ENCODE measurements around the gene CLCNKA.
A peak's percentile ranks its signal among the peaks of the same experiment; 100 is the strongest.
"Not testable (repeated sequence)": the region's sequence is repeated elsewhere in the genome, so short reads cannot be mapped to it uniquely, and the experiment has no call there.

CLCNKA gene

DNA sequence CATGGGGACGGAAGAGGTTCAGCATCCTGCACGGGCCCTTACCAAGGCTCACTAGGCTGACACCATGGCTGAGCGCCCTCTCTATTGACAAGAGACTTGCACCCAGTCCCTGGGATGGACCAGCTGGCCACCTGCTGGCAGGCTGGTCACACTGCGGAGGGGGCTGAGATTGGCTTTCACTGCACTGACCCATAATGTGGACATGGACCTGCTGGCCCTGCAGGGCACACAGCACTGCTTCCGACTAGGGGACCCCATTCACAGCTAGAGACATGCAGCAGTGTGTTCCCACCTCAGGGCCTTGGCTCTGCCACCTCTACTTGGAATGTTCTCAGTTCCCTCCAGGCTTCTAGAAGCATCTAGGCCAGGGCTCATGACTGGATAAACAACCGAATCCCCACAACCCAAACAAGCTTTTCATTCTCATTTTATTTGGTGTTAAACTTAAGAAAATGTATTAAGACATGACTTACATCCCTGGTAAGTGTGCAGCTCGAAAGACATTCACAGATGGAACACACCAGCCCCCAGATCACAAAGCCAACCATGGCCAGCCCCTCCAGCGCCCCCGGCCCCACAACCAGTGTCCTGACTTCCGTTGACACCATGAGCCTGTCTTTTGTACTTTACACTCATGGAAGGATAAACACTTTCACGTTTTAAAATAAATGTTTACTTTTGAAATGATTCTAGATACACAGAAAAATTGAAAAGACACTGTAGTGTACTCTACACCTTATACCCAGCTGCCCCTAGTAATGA lies 27.1 kb upstream of the CLCNKA start:
- DNase-seq: peak in 9 of 10 donors; percentile 43 to 97 (median 74)
- intact Hi-C loops (cut with DNase I): loop anchor here (1.0 to 5.0 kb wide), 2 partner anchors 177 to 202 kb away; no protein-coding TSS in a partner anchor

DNA sequence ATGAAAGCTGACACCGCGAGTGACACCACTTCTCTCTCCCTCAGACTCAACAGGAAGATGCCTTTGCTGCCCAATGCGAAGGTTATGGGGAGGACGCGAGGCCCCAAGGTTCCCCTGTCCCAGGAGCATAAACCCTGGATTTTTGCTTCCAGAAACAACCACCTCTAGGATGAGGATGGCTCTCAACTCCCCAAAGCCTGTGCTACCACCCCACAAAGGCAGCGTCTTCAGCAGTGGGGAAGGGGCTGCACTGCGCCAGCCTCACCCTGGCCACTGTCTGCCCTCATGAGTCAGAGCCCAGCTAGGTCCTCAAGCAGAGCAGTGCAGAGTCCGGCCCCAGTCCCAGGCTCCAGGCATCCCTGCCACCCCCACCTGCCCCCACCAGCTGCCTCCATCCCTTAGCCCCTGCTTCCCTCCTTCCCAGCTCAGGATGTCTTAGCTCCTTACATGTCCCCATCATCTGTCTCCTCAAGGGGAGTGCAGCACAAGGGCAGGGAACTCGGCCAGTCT lies 24.7 kb upstream of the CLCNKA start:
- intact Hi-C loops (cut with DNase I): no loop called here
- peak in 3 of 10 donors; percentile 35 to 67 (median 52) for DNase-seq

DNA sequence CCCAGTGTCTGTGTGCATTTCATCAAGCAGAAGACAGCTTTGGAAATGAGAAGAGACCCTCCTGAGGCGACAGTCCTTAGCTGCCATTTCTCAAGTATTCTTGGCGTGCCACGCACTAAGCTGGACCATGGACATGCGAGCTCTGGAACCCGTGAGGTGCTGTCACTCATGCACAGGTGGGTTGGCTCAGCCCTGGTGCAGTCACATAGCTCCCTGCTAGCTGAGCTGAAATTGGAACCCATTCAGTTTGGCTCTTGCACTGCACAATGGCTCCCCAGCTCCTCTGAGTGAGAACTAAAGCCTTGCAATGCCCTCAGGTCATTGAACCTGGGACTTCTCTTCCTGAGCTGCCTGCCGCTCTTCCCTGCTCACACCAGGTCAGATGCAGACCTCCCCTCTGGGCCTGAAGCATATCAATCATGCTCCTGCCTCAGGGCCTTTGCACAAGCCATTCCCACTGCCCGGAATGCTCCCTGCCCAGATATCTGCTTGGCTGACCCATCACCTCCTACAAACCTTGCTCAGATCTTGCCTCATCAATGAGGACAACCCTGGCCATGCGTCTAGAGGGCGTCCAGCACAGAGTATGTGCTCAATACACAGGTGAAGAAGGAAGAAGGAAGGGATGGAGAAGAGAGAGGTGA lies 24.1 kb upstream of the CLCNKA start:
- intact Hi-C loops (cut with DNase I): no loop called here

DNA sequence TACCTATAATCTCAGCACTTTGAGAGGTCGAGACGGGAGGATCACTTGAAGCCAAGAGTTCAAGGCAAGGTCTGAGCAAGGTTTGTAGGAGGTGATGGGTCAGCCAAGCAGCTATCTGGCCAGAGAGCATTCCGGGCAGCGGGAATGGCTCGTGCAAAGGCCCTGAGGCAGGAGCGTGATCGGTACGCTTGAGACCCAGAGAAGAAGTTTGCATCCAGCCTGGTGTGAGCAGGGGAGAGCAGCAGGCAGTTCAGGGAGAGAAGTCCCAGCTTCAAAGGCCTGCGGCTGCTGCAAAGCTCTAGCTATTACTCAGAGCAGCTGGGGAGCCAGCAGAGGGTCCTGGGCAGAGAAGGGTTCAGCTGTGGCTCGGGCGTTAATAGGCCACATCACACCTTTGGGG lies 22.9 kb upstream of the CLCNKA start:
- DNase-seq: peak in 3 of 10 donors; percentile 30 to 61 (median 39)
- intact Hi-C loops (cut with DNase I): no loop called here

More for the DNA sequence above, 24.1 kb upstream of the CLCNKA start:
- peak in 3 of 10 donors; percentile 32 to 59 (median 37) for DNase-seq

- DNase-seq: peak in 1 of 10 donors; percentile 29
- intact Hi-C loops (cut with DNase I): not testable (repeated sequence)
Measured at GRCh38 chr1:16001274-16001673, 20.6 kb upstream of the CLCNKA start.

GRCh38 chr1:16005597-16005996 lies 16.2 kb upstream of the CLCNKA start:
- peak in 3 of 10 donors; percentile 3 to 53 (median 9) for DNase-seq
- intact Hi-C loops (cut with DNase I): no loop called here

GRCh38 chr1:16006010-16006409 lies 15.8 kb upstream of the CLCNKA start:
- peak in 3 of 10 donors; percentile 39 to 65 (median 54) for DNase-seq
- intact Hi-C loops (cut with DNase I): no loop called here

- intact Hi-C loops (cut with DNase I): no loop called here
- peak in 3 of 10 donors; percentile 26 to 80 (median 37) for DNase-seq
Measured at GRCh38 chr1:16006552-16007485, 15.0 kb upstream of the CLCNKA start.

GRCh38 chr1:16007671-16008341 lies 14.0 kb upstream of the CLCNKA start:
- intact Hi-C loops (cut with DNase I): loop anchor here (2.0 kb wide), 2 partner anchors 25 to 49 kb away; no protein-coding TSS in a partner anchor

DNA sequence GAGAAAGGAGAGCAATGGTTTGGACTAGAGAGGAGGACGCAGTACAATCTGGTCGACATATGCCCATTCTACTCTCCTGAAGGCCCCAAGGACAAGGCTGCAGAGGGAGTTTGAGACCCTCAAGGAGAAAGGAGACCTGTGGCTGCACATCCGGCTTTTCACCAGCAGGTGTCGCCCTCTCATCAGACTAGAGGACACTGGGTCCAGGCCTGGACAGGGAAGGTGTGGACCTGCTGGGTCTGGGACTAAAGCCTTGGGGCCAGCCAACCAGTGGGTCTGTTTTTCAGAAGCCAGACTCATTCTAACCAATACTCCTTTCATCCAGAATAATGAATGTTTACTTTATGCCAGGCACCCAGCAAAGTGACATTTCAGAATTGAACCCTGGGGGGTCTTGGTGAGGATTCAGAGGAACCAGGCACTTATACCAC lies 12.8 kb upstream of the CLCNKA start:
- intact Hi-C loops (cut with DNase I): loop anchor here (2.0 kb wide), 2 partner anchors 24 to 48 kb away; no protein-coding TSS in a partner anchor
- DNase-seq: peak; percentile 57 to 97 (median 84)

More at GRCh38 chr1:16007671-16008341, 14.0 kb upstream of the CLCNKA start:
- no peak for DNase-seq

DNA sequence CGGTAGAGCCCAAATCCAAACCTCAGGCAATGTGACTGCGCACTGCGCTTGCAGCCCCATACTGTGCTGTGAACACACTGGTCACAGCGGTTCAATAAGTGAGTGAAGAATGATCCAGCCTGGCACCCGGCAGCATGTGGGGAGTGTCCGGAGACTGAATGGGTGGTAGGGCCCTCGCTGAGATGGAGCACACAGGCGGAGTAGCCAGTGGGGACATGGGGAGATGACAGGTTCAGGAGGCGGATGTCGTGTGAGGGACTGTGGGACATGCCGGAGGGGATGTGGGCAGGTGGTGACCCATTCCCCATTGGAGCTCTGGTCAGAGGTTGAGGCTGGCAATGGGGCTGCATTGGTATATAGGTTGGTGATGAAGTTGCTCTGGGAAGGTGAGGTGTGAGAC lies 12.2 kb upstream of the CLCNKA start:
- intact Hi-C loops (cut with DNase I): loop anchor here (2.0 kb wide), 2 partner anchors 23 to 47 kb away; no protein-coding TSS in a partner anchor
- DNase-seq: peak in 1 of 10 donors; percentile 59

DNA sequence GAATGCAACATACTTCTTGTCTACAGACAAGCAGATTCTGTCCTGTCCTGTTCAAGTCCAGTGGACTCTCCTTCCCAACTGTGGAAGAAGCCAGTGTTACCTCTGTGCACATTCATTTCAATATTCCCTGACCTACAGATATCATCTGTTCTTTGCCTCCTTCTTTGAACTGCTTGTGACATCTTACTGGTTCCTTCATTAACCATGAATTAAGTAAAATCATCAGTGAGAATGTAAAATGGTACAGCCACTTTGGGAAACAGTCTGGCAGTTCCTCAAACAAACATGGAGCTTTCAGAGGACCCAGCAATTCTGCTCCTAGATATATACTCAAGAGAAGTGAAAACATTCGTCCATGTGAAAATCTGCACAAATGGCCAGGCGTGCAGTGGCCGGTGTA lies 11.0 kb upstream of the CLCNKA start:
- no peak for DNase-seq
- intact Hi-C loops (cut with DNase I): no loop called here

- DNase-seq: peak in 1 of 10 donors; percentile 64
- intact Hi-C loops (cut with DNase I): no loop called here
Measured at GRCh38 chr1:16011936-16012589, 9.8 kb upstream of the CLCNKA start.

DNA sequence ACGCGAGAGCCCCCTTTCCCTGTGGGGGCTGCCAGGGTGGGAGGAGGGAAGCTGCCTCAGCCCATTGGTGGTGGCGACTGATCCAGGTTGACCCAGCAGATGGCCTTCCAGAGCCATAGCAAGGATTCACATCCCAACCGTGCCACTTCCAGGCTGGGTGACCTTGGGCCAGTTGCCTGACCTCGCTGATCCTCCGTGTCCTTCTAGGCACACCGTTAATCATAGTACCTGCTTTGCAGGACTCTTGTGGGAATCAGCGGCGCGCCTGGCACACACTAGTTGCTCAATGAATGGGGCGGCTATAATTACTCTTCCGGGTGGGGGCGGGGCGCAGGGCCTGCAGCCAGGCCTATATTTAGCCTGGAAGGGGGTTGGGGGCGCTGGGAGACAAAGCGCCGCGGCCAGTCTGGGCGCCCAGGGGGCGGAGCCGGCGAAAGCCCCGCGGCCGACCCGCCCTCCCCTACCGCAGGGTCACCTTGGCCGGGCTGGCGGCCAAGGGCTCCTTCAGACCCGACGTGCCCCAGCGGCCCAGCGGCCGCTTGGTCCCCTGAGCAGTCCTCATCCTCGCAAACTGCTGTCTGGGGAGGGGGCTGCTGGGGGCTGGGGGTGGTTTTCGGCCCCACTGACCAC lies 9.1 kb upstream of the CLCNKA start:
- DNase-seq: peak in 2 of 10 donors; percentile 26 to 74
- intact Hi-C loops (cut with DNase I): no loop called here

- intact Hi-C loops (cut with DNase I): no loop called here
- peak in 1 of 10 donors; percentile 70 for DNase-seq
Measured at GRCh38 chr1:16013220-16013907, 8.5 kb upstream of the CLCNKA start.

- no peak for DNase-seq
- intact Hi-C loops (cut with DNase I): no loop called here
Measured at GRCh38 chr1:16013908-16014258, 8.0 kb upstream of the CLCNKA start.

DNA sequence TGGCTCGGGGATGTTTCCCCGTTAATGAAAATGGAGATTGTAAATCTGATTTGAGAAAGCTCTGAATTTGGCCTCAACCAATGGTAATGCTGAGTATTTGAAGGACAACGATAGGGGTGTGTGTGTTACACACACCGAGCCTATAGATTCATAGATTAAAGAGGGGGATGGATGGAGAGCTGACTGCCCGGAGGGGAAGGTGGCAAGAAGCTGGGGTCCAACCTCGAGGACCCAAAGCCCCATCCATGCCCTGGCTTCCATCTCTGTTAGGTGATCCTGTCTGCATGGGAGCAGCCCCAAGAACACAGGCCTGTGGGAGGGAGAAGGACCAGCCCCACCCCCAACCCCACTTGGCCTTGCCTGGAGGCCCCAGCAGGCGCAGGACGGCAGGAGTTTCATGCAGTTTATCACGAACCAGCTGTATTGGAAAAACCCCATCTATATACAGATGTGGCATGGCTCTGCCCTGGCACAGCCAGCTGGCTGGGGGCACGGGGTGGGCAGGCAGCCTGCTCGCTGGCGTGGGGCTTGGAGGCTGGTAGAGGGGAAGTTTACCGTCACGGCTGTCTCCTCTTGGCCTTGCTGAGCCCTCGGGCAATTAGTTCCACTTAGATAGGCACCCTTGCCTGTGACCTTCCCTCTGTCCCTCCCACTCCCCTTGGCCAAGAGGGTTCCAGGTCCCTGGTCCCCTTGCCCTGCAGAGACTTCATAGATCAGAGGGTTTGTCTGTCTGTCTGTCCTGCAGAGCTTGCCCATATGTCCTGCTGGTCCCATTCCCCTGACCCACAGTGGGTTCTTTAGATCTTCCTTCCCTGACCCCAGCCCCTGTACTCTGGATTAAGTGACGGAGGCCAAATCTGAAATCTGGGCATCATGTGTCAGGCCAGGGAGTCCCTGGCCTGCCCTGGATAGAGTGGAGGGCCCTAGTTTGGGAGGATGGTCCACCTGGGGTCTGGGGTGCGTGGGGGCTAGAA lies 7.0 kb upstream of the CLCNKA start:
- intact Hi-C loops (cut with DNase I): no loop called here
- DNase-seq: peak in 1 of 10 donors; percentile 71

Data from posterior cingulate gyrus (tissue), 11 donors.